Kidney (tissue), 14 donors: ENCODE data around the gene KAT7. TPM values are rescaled to one million over a fixed set of nuclear protein-coding genes. Genes with fewer than 3 reads are reported as not detected.

Experiments used
- DNase-seq, 5 donors: peaks; one replicate each; pipeline ENCODE4 v3.0.0-alpha.2; 2013 to 2020
- FAIRE-seq: peaks from 2 replicates; lab custom pipeline; 2012; peaks lifted over from hg19 to GRCh38; lab: Jason Lieb, UNC
- H3K27ac ChIP-seq, 2 donors: one replicate each; pipeline ENCODE4 v1.7.0; 2013; ENCODE audit warnings: low read depth in 2 of 2, low read length in 2 of 2, inconsistent platforms in 1 of 2
- H3K27me3 ChIP-seq: one replicate; pipeline ENCODE4 v1.7.1; 2013; ENCODE audit warnings: low read length, inconsistent platforms; ENCODE audit not compliant: control insufficient read depth, insufficient read depth
- H3K36me3 ChIP-seq, 3 donors: one replicate each; pipeline versions ENCODE4 v1.7.0 to v1.7.1; 2013; ENCODE audit warnings: low read length in 3 of 3, control low read depth in 1 of 3, inconsistent platforms in 1 of 3; ENCODE audit not compliant: insufficient read depth in 3 of 3, control insufficient read depth in 2 of 3
- H3K4me1 ChIP-seq, 3 donors: one replicate each; pipeline versions ENCODE4 v1.7.0 to v1.7.1; 2013; ENCODE audit warnings: low read length in 3 of 3, inconsistent platforms in 1 of 3, low read depth in 1 of 3; ENCODE audit not compliant: control insufficient read depth in 2 of 3, insufficient read depth in 2 of 3
- H3K4me3 ChIP-seq, 3 donors: one replicate each; pipeline versions ENCODE4 v1.7.0 to v1.8.1; 2013; ENCODE audit warnings: low read length in 3 of 3, control low read depth in 1 of 3, inconsistent platforms in 1 of 3
- H3K9ac ChIP-seq, 3 donors: one replicate each; pipeline versions ENCODE4 v1.7.0 to v1.7.1; 2013; ENCODE audit warnings: low read length in 3 of 3, control low read depth in 1 of 3, inconsistent platforms in 1 of 3
- H3K9me3 ChIP-seq, 3 donors: one replicate each; pipeline versions ENCODE4 v1.7.0 to v1.7.1; 2013; ENCODE audit warnings: low read length in 3 of 3, control low read depth in 1 of 3, inconsistent platforms in 1 of 3; ENCODE audit not compliant: control insufficient read depth in 2 of 3, insufficient read depth in 1 of 3
- CTCF ChIP-seq: IDR thresholded peaks from 3 replicates; pipeline ENCODE4 v1.5.1; 2012; ENCODE audit warnings: mild to moderate bottlenecking, moderate library complexity, borderline replicate concordance; ENCODE audit not compliant: insufficient read depth; ENCODE audit errors: extremely low read depth
- intact Hi-C: fragments of 100-400 bp; cut with DNase I; formaldehyde crosslinking; loops from one replicate; pipeline ENCODE4 v1.11.1; 2022
- polyA plus RNA-seq: library from polyadenylated mRNA; stranded (reverse); fragments of 350-450 nt; fragmentation: Illumina TruSeq; extraction: RNeasy Lipid Tissue Mini Kit (QIAGEN cat#74804); gene quantifications from one replicate; pipeline ENCODE4 v1.2.3, GENCODE V29; 2014; ENCODE audit warnings: low read depth, low replicate concordance; ENCODE audit not compliant: insufficient read depth
- total RNA-seq: library from RNA; stranded (reverse); fragmentation: NEBNext Ultra II Directional; extraction: Animal tissue kit (Norgen Biotek cat#: 25700); gene quantifications from one replicate; pipeline ENCODE4 v1.2.1, GENCODE V29; 2021
- donor health status: control.
- donor health status: control.
- donor health status: control.
- donor health status: control.
- donor health status: control.
- donor health status: DM: yes; HTN: yes; CAD: no.
- donor health status: Normal renal cell carcinoma (clear cell type).

KAT7 gene
- total and polyA plus RNA-seq, 2 donors from 2014 or later, result 18.4 to 76.9 TPM

- no peak overlapping the region for H3K9ac ChIP-seq
- peaks cover 0 to 7% (median 3%) of the 10 kb centered on the region in 3 donors for H3K4me1 ChIP-seq
- no peaks in the 10 kb centered on the region for H3K9me3 ChIP-seq
- H3K27me3 ChIP-seq, result no peaks in the 10 kb centered on the region
- no peaks in the 10 kb centered on the region for H3K36me3 ChIP-seq
- no peak overlapping the region for H3K4me3 ChIP-seq
- no peak overlapping the region for H3K27ac ChIP-seq
- DNase-seq (no peak), FAIRE-seq (no peak)
- intact Hi-C loops, result no loop called here
- no peak for TF ChIP-seq CTCF
Measured at GRCh38 chr17:49760932-49761558, 27.4 kb upstream of the KAT7 start.

- peak overlapping the region in 1 of 3 donors; percentile 68 for H3K9ac ChIP-seq
- no peak overlapping the region for H3K27ac ChIP-seq
- intact Hi-C loops, result no loop called here
- DNase-seq (no peak), FAIRE-seq (no peak)
- peaks cover 0 to 7% (median 3%) of the 10 kb centered on the region in 3 donors for H3K4me1 ChIP-seq
- peak overlapping the region in 1 of 3 donors; percentile 80 for H3K4me3 ChIP-seq
- H3K27me3 ChIP-seq, result no peaks in the 10 kb centered on the region
- H3K9me3 ChIP-seq, result no peaks in the 10 kb centered on the region
- H3K36me3 ChIP-seq, result no peaks in the 10 kb centered on the region
- no peak for TF ChIP-seq CTCF
Measured at GRCh38 chr17:49762151-49762941, 26.1 kb upstream of the KAT7 start.

- peaks cover 0 to 7% (median 3%) of the 10 kb centered on the region in 3 donors for H3K4me1 ChIP-seq
- intact Hi-C loops, result no loop called here
- H3K36me3 ChIP-seq, result no peaks in the 10 kb centered on the region
- peak; percentile 98 to 100 (median 99) for DNase-seq
- TF ChIP-seq CTCF, result peak; percentile 12
- peak within 1 kb of the TSS in 2 of 3 donors; percentile 59 to 68 for H3K9ac ChIP-seq
- no peak within 1 kb of the TSS for H3K27ac ChIP-seq
- H3K27me3 ChIP-seq, result no peaks in the 10 kb centered on the region
- H3K9me3 ChIP-seq, result no peaks in the 10 kb centered on the region
- peak; percentile 98 for FAIRE-seq
- H3K4me3 ChIP-seq, result peak within 1 kb of the TSS; percentile 77 to 83 (median 80)
Measured at GRCh38 chr17:49763735-49764558, 24.5 kb upstream of the KAT7 start, which contains the start of gene FAM117A. Gene FAM117A, minus strand, starts transcription at chr17:49764131. Its CDS starts 44 bp downstream, at chr17:49764087.
